SU-DHL-6 (cell line): ENCODE data around the gene SLC7A7.

Experiments used
- H2AFZ ChIP-seq: fragments of 200-600 bp; sonication (generic); 2 replicates; pipeline ENCODE4 v1.6.1; 2014; ENCODE audit warnings: low read depth, mild to moderate bottlenecking, moderate library complexity, mixed read lengths, antibody characterized with exemption, low read length; ENCODE audit not compliant: severe bottlenecking
- H3F3A ChIP-seq: fragments of 200-600 bp; shearing (Covaris generic); 2 replicates; pipeline ENCODE4 v1.6.0; 2016; ENCODE audit warnings: antibody characterized with exemption, mild to moderate bottlenecking; ENCODE audit not compliant: insufficient read depth
- H3K27ac ChIP-seq: fragments of 200-600 bp; sonication (generic); 2 replicates; pipeline ENCODE4 v1.5.1; 2016; ENCODE audit warnings: low read depth, mild to moderate bottlenecking, low read length, moderate library complexity, mixed read lengths
- H3K27me3 ChIP-seq: fragments of 200-600 bp; sonication (generic), shearing (Covaris generic); 2 replicates; pipeline ENCODE4 v1.6.0; 2014; ENCODE audit warnings: mild to moderate bottlenecking, low read length
- H3K36me3 ChIP-seq: fragments of 200-600 bp; sonication (generic); 2 replicates; pipeline ENCODE4 v1.6.1; 2014; ENCODE audit warnings: mild to moderate bottlenecking, low read length, mixed read lengths
- H3K4me2 ChIP-seq: fragments of 300-600, 200-600 bp; shearing (Covaris generic), sonication (generic); 2 replicates; pipeline ENCODE4 v1.6.0; 2014; ENCODE audit warnings: low read length, low read depth, mild to moderate bottlenecking; ENCODE audit not compliant: poor library complexity, severe bottlenecking
- H3K4me3 ChIP-seq: fragments of 200-600 bp; sonication (generic); 2 replicates; pipeline ENCODE4 v1.5.1; 2014; ENCODE audit warnings: antibody characterized with exemption, low read length, mild to moderate bottlenecking, mixed read lengths; ENCODE audit not compliant: insufficient read depth, poor library complexity, severe bottlenecking
- H3K79me2 ChIP-seq: fragments of 200-600 bp; sonication (generic); 2 replicates; pipeline ENCODE4 v1.6.1; 2014; ENCODE audit warnings: mild to moderate bottlenecking, low read length, moderate library complexity; ENCODE audit not compliant: insufficient read depth
- H3K9ac ChIP-seq: fragments of 200-600 bp; sonication (generic); 2 replicates; pipeline ENCODE4 v1.7.0; 2014; ENCODE audit warnings: mild to moderate bottlenecking, low read length
- H3K9me2 ChIP-seq: fragments of 200-600 bp; sonication (generic); replicated peaks from 2 replicates; pipeline ENCODE4 v1.6.1; 2014; ENCODE audit warnings: low read length; ENCODE audit not compliant: insufficient read depth
- H3K9me3 ChIP-seq: fragments of 200-600 bp; sonication (generic); 2 replicates; pipeline ENCODE4 v1.6.1; 2014; ENCODE audit warnings: low read length, mixed read lengths; ENCODE audit not compliant: insufficient read depth
- H4K20me1 ChIP-seq: fragments of 200-600 bp; sonication (generic); 2 replicates; pipeline ENCODE4 v1.6.1; 2014; ENCODE audit warnings: low read depth, mild to moderate bottlenecking, antibody characterized with exemption, low read length, moderate library complexity, mixed read lengths
- CTCF ChIP-seq: fragments of 200-600 bp; sonication (generic); IDR thresholded peaks from one replicate; pipeline ENCODE4 v1.5.1; 2017; ENCODE audit warnings: antibody characterized with exemption, mild to moderate bottlenecking, low read length, moderate library complexity; ENCODE audit not compliant: insufficient read depth, poor library complexity, severe bottlenecking
- EZH2phosphoT487 ChIP-seq: fragments of 200-600 bp; sonication (generic), shearing (Covaris generic); conservative IDR thresholded peaks from 2 replicates; pipeline ENCODE4 v1.6.1; 2018; ENCODE audit warnings: mild to moderate bottlenecking, antibody characterized with exemption, low read length, moderate library complexity, mixed read lengths

Gene SLC7A7

GRCh38 chr14:22752422-22752821 is 62.8 kb downstream of the SLC7A7 start:
- no peak overlapping the region for H3K9ac ChIP-seq
- no peak overlapping the region for H3K4me3 ChIP-seq
- no peaks in the 10 kb centered on the region for H3K27me3 ChIP-seq
- H2AFZ ChIP-seq = no peak overlapping the region
- no peak overlapping the region for H3K27ac ChIP-seq
- no peaks in the 10 kb centered on the region for H3F3A ChIP-seq
- H3K4me2 ChIP-seq = no peak overlapping the region
- H3K9me2 ChIP-seq = no peaks in the 10 kb centered on the region
- H3K79me2 ChIP-seq = no peaks in the 10 kb centered on the region
- TF ChIP-seq EZH2phosphoT487 (no peak), CTCF (no peak)
- H4K20me1 ChIP-seq = no peaks in the 10 kb centered on the region
- H3K36me3 ChIP-seq = no peaks in the 10 kb centered on the region
- no peaks in the 10 kb centered on the region for H3K9me3 ChIP-seq

GRCh38 chr14:22748631-22749068 is 66.6 kb downstream of the SLC7A7 start:
- Histone ChIP-seq H3K27me3 (no peaks in the 10 kb centered on the region), H4K20me1 (no peaks in the 10 kb centered on the region), H3K9me2 (no peaks in the 10 kb centered on the region), H3K4me3 (no peak overlapping the region), H3K36me3 (no peaks in the 10 kb centered on the region), H3K9me3 (no peaks in the 10 kb centered on the region), H3K4me2 (peak overlapping the region; percentile 37), H3K9ac (peak overlapping the region; percentile 20; the same call in 1 of the 2 replicates), H3F3A (no peaks in the 10 kb centered on the region), H3K79me2 (no peaks in the 10 kb centered on the region), H3K27ac (no peak overlapping the region), H2AFZ (peak overlapping the region; percentile 82)
- TF ChIP-seq CTCF = no peak
- TF ChIP-seq EZH2phosphoT487 = no peak

- no peak overlapping the region for H3K27ac ChIP-seq
- peak overlapping the region; percentile 20; the same call in 1 of the 2 replicates for H3K9ac ChIP-seq
- no peaks in the 10 kb centered on the region for H3K9me3 ChIP-seq
- H4K20me1 ChIP-seq = no peaks in the 10 kb centered on the region
- peak overlapping the region; percentile 82 for H2AFZ ChIP-seq
- no peaks in the 10 kb centered on the region for H3K9me2 ChIP-seq
- H3K4me3 ChIP-seq = no peak overlapping the region
- no peaks in the 10 kb centered on the region for H3F3A ChIP-seq
- no peak for TF ChIP-seq CTCF
- TF ChIP-seq EZH2phosphoT487 = no peak
- no peaks in the 10 kb centered on the region for H3K79me2 ChIP-seq
- H3K4me2 ChIP-seq = peak overlapping the region; percentile 37
- no peaks in the 10 kb centered on the region for H3K36me3 ChIP-seq
- H3K27me3 ChIP-seq = no peaks in the 10 kb centered on the region
Observed at GRCh38 chr14:22748206-22748605, 67.0 kb downstream of the SLC7A7 start.
